IPS-15b (cell line): ENCODE data around the gene DGCR2.
"Not testable (repeated sequence)": the region's sequence is repeated elsewhere in the genome, so short reads cannot be mapped to it uniquely, and the experiment has no call there.

ENCODE experiments used
- H3K27me3 ChIP-seq: one replicate; pipeline ENCODE4 v1.6.1; 2013; ENCODE audit warnings: low read length; ENCODE audit not compliant: control insufficient read depth, insufficient read depth
- H3K36me3 ChIP-seq: one replicate; pipeline ENCODE4 v1.6.1; 2013; ENCODE audit warnings: low read length; ENCODE audit not compliant: control insufficient read depth, insufficient read depth
- H3K4me1 ChIP-seq: one replicate; pipeline ENCODE4 v1.6.1; 2013; ENCODE audit warnings: mild to moderate bottlenecking, low read length; ENCODE audit not compliant: control insufficient read depth, insufficient read depth
- H3K4me3 ChIP-seq: one replicate; pipeline ENCODE4 v1.5.1; 2013; ENCODE audit warnings: low read depth, low read length
- H3K9ac ChIP-seq: one replicate; pipeline ENCODE4 v1.6.1; 2013; ENCODE audit warnings: low read depth, mild to moderate bottlenecking, low read length
- H3K9me3 ChIP-seq: one replicate; pipeline ENCODE4 v1.6.1; 2013; ENCODE audit warnings: mild to moderate bottlenecking, low read length; ENCODE audit not compliant: control insufficient read depth, insufficient read depth

Gene DGCR2

DNA sequence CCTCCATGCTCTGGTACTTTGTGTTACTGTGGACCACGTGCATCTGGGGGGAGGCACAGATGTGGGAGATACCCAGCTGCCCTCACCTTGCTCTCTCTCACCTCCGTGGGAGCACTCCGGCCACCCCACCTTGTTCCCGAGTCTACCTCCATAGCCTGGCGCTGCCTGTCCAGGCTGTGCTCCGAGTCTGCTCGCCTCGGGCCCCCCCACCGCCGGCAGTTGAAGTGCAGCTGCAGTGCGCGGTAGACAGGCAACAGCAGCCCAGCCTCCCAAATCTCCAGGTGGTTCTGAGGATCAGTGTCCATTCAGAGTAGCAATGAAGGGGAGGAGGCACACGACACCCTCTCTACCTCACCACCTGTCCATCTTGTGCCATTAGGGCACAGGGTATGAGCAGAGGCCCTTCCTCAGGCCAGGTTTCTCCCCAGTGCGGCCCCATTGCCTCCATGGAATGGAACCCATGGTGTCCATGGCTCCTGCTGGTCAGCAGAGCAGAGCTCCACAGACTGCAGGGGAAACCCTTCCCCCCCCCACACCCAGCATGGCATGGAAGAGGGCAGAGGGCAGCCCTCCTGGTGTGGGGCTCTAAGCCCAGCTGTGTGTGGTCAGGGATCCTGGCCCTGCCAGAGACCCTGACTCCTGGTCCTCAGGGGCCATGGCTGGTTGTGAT is 89.2 kb downstream of the DGCR2 start:
- peaks cover 16% of the 10 kb centered on the region for H3K27me3 ChIP-seq
- not testable (repeated sequence) for H3K9me3 ChIP-seq, H3K9ac ChIP-seq, H3K4me1 ChIP-seq, H3K36me3 ChIP-seq, H3K4me3 ChIP-seq

DNA sequence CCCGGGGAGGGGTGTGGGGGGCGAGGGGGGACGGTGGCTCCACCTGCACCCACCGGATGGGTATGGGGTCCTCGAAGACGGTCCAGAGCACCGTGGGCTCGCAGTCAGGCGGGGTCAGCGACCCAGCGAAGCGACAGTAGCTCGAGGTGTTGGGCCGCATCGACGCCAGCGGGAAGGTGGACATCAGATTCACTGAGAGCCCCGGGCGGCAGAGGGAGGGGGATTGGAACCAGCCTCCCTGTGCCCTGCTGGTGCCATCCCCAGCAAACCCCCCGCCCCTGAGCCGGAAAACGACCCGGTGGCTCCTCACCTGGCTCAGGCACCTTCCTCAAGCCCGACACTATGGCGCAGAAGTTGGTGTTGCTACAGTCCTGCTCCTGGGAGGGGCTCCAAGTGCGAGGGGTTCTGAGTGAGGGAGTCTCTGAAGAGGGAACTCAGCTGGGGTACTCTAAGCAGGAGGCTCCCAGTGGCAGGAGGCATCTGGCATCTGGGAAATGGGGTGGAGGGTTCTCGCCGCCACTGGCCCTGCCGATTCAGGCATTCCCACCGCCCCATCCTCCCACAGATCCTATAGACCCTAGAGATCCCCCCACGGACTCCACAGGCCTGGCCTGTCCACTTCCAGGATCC is 89.9 kb downstream of the DGCR2 start:
- H3K27me3 ChIP-seq = peaks cover 16% of the 10 kb centered on the region
- H3K4me3 ChIP-seq, H3K9ac ChIP-seq, H3K4me1 ChIP-seq, H3K9me3 ChIP-seq, H3K36me3 ChIP-seq: not testable (repeated sequence)

DNA sequence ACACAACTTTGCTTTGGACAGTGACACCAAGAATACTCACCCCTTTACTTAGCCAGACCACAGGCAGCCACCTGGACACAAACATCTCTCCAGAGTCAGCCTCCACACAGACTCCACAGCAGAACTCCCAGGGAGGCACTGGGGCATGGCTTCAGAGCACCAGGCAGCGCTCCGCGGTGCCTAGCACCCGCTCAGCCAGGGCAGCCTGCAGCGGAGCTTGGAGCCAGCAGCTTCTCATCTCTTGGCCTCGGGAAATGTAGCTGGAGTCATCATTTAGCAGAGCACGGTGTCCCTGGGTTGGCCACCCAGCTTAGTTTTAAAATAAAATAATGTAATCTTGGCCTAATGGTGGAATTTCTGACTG is 91.3 kb downstream of the DGCR2 start:
- not testable (repeated sequence) for H3K4me3 ChIP-seq, H3K9ac ChIP-seq, H3K4me1 ChIP-seq, H3K36me3 ChIP-seq, H3K9me3 ChIP-seq
- peaks cover 16% of the 10 kb centered on the region for H3K27me3 ChIP-seq

DNA sequence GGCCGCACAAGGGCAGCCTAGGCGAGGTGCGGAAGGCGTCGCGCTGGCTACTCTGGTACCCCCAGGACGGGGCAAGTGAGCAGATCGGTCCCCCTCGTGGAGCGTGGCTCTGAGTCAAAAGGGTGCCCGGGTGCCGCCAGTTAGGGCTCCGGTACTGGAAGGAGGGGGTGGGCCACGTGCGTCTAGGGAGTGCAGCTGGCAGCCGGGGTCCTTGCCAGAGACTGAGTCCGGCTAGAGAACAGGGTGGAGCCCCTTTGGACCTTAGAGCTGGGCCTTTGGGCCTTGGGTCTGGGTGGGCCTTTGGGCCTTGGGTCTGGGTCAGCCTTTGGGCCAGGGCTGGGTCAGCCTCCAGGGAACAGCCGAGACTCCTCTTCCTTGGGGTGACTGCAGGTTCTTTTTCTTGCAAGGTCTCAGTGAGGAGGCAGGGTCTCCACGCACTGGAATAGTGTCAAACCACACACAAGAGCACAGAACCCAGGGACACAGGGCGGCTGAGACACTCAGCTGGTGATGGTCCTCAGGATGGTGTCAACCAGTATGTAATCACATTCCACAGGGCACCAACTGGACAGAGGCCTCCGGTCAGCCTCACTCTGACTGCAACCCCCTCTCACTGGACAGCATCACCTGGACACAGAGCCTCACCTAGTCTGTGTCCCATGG is 91.9 kb downstream of the DGCR2 start:
- H3K9me3 ChIP-seq, H3K36me3 ChIP-seq, H3K4me1 ChIP-seq, H3K4me3 ChIP-seq, H3K9ac ChIP-seq: not testable (repeated sequence)
- peaks cover 16% of the 10 kb centered on the region for H3K27me3 ChIP-seq

DNA sequence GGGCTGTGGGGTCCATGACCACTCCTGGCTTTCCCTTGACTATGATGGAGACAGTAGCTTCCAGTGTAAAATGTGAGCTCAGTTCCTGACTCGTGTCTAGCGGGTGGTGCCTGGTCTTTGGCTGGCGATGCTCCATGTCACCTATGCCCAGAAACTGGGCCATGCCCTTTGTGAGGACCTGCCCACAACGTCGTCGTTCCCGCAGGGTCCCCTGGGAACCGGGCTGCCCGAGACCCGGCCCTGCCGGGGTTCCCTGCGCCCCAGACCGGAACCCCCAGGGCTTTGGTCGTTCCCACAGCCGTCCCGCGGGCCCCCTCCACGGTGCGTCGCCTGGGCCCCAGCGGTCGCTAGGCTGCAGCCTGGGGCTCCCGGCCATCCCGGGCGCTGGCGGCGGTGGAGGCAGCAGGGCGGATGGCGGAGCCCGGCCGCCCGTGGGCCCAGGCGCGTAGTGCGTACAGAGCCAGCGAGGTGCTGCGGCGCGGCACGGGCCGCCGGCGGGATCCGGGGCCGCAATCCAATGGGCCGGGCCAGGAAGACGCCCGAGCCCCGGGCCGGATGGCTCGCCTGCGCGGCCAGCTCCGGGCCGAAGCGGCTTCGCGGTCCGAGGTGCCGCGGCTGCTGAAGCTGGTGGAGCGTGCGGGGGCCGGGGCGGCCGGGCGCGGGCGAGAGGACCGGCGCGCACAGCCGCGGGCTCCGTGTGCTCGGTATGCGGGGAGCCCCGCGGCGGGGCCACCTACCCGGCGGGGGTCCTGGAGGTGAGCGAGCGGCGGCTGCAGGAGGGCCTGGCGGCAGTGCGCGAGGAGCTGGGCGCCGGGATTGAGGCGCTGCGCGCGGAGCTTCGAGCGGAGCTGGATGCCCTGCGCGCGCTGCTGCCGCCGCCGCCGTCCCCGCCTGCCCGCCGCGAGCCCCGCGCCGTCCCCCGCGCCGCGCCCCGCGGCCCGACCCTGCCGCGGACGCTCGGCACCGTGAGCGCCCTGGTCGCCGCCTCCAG is 92.8 kb downstream of the DGCR2 start:
- not testable (repeated sequence) for H3K4me3 ChIP-seq, H3K36me3 ChIP-seq, H3K9ac ChIP-seq, H3K4me1 ChIP-seq, H3K9me3 ChIP-seq
- peaks cover 16% of the 10 kb centered on the region for H3K27me3 ChIP-seq

DNA sequence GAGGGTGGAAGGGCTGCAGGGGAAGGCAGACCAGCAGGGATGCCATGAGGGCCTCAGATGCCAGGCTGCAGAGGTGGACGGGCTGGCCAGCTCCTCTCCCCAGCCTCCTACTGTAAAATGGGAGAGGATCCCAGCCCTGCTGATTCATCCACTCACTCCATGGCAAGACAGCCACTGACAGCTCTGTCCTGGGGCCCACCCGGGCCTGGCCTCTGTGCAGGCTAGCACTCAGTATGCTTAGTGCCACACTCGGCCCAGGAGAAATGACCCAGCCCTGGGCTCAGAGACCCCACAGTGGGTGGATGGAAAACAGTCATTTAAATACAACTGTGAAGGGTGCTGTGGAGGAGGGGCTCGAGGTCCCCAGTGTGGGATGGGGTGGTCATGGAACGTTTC is 94.2 kb downstream of the DGCR2 start:
- not testable (repeated sequence) for H3K9me3 ChIP-seq, H3K9ac ChIP-seq, H3K4me1 ChIP-seq, H3K36me3 ChIP-seq, H3K4me3 ChIP-seq
- peaks cover 16% of the 10 kb centered on the region for H3K27me3 ChIP-seq

DNA sequence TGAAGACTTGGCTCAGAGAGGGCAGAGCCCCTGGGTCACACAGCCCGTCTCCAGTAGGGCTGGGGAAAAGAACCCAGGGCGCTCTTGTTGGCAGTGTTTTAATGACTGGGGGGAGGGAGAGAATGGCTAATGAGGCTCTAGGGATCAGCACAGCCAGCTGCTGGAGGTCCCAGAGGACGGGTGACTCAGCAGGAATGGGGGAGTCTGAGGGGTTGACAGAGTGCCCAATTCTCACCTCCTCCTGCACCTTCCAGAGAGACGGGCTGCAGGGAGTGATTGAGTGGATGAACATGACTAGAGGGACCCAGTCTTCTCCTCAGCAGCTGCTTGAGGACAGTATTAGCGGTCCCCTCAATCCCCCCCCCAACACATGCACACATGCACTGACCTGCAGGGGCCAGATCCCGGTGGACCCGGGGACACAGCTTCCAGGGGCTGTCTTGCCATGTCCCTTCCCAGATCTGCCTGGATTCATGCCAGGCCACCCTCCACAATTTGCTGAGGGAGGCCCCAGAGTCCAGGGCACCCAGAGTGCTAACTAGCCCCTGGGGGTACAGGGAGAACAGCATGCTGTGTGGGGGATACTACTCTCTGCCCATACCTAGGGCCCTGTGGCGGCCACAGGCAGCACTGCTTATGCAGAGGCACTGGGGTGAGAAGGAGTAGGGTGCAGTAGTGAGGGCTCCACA is 94.7 kb downstream of the DGCR2 start:
- H3K4me3 ChIP-seq = not testable (repeated sequence)
- H3K27me3 ChIP-seq = peaks cover 16% of the 10 kb centered on the region

DNA sequence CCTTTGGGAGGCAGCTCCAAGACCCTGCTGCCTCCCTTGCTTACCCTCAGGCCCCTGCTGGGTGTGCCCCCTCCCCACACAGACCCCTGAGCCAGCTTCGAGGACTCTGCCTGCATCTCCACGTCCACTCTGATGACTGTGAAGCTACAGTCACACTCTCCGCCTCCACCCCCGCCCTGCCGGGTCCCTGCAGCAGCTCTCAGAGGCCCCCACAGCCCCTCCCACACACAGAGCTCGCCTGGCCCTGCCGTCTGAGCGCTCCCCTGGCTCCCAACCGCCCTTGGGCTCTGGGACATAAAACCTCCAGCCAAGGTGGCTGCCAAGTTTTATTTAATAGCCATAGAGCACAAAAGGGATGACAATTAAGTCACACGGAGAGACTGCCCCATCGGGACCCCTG is 96.1 kb downstream of the DGCR2 start:
- not testable (repeated sequence) for H3K9ac ChIP-seq, H3K4me1 ChIP-seq, H3K36me3 ChIP-seq, H3K4me3 ChIP-seq, H3K9me3 ChIP-seq
- H3K27me3 ChIP-seq = peaks cover 16% of the 10 kb centered on the region

More for the DNA sequence above, 94.7 kb downstream of the DGCR2 start:
- not testable (repeated sequence) for H3K9ac ChIP-seq, H3K36me3 ChIP-seq, H3K4me1 ChIP-seq, H3K9me3 ChIP-seq

DNA sequence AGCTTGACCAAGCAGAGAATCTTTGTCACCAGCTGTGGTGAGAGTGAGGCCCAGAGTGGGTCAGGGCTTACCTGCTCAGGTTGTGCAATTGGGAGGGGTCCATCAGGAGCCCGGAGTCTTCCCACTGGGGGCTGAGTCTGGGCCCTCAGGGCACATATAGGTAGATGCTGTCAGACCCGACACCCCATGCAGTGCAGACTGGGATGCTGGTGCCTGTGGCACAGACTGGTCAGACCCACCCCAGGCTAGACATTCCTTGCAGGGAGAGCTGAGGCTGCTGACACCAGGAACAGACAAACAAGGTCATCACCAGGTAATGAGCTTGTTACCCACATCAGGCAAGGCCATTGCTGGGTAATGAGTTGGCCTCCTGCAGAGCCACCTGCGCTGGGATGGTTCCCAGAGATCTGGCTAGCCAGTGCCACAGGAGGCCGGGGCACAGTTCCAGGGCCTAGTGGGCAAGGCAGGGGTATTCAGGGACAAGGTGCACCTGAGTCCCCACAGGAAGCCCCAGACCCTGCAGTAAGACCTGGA is 97.2 kb downstream of the DGCR2 start:
- not testable (repeated sequence) for H3K9ac ChIP-seq, H3K36me3 ChIP-seq, H3K4me1 ChIP-seq, H3K4me3 ChIP-seq, H3K27me3 ChIP-seq, H3K9me3 ChIP-seq

DNA sequence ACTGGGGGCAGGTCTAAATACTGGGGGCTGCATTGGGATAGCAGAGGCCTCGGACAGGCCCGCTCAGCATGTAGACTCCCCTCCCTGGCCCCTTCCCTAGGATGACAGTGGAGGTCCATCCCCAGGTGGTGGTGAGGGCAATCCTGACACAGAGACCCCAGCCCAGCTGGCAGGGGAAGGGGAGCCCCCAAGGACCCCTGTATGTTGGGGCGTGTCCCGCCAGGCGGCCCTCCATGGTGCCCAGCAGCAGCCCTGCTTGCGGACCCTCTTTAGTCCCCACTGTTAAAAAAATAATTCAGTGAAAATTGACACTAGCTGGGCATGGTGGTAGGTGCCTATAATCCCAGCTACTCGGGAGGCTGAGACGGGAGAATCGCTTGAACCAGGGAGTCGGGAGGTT is 98.3 kb downstream of the DGCR2 start:
- not testable (repeated sequence) for H3K9ac ChIP-seq, H3K9me3 ChIP-seq, H3K36me3 ChIP-seq, H3K27me3 ChIP-seq, H3K4me3 ChIP-seq, H3K4me1 ChIP-seq

DNA sequence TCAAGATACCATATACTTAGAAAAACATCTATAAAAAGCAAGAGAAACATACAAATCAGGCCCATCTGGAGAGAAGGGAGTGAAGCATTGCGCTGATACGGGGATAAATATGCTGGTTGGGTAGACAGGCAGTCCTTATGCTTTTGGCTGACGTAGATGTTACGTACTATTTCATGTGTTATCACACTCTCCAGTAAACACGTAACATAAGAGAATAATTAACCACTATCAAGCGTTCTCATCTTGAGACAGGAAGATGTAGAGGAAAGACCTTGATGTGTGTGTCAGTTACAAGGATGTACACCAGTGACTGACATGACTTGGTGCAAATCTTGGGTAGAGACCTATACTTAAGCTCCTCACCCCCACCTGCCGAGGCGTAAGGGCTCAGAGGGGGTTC is 99.5 kb downstream of the DGCR2 start:
- no peak overlapping the region for H3K4me3 ChIP-seq
- H3K9me3 ChIP-seq = no peaks in the 10 kb centered on the region
- H3K36me3 ChIP-seq = no peaks in the 10 kb centered on the region
- no peak overlapping the region for H3K9ac ChIP-seq
- H3K4me1 ChIP-seq = no peaks in the 10 kb centered on the region
- no peaks in the 10 kb centered on the region for H3K27me3 ChIP-seq
